Psoas muscle (tissue), 8 donors: ENCODE data around the gene FAM184A. TPM values are rescaled to one million over a fixed set of nuclear protein-coding genes. Genes with fewer than 3 reads are reported as not detected.

Experiments used
- ATAC-seq, 4 donors: fragments of 200-7000 bp; cut with Tn5 transposase; one replicate each; pipeline ENCODE4 v1.9.1; 2020; ENCODE audit warnings: moderate library complexity in 3 of 4, mild to moderate bottlenecking in 2 of 4
- DNase-seq, 2 donors: peaks; one replicate each; pipeline ENCODE4 v3.0.0-alpha.2; 2020
- H3K27ac ChIP-seq: fragments of 200-600 bp; one replicate; pipeline ENCODE4 v1.8.0; 2022
- H3K27me3 ChIP-seq, 3 donors: fragments of 200-600 bp in 1 of 3; one replicate each; pipeline versions ENCODE4 v1.6.1 to v1.8.0; 2013 to 2022; ENCODE audit warnings: low read length in 2 of 3, mild to moderate bottlenecking in 2 of 3, moderate library complexity in 1 of 3; ENCODE audit not compliant: insufficient read depth in 3 of 3
- H3K36me3 ChIP-seq, 2 donors: fragments of 200-600 bp in 1 of 2; one replicate each; pipeline versions ENCODE4 v1.6.1 to v1.8.0; 2013 to 2022; ENCODE audit warnings: low read depth in 1 of 2, mild to moderate bottlenecking in 1 of 2, moderate library complexity in 1 of 2; ENCODE audit not compliant: insufficient read depth in 1 of 2
- H3K4me1 ChIP-seq: fragments of 200-600 bp; one replicate; pipeline ENCODE4 v1.8.0; 2022
- H3K4me3 ChIP-seq: fragments of 200-600 bp; one replicate; pipeline ENCODE4 v1.8.0; 2022; ENCODE audit warnings: mild to moderate bottlenecking
- H3K9me3 ChIP-seq: fragments of 200-600 bp; one replicate; pipeline ENCODE4 v1.8.0; 2022
- WGBS, 3 donors: extraction: QIAGEN DNeasy Blood & Tissue Kit; methylation state at CpG; one replicate each; pipeline versions ENCODE4 v1.1.6 to v1.1.7; 2013; 5-methylcytosine and 5-hydroxymethylcytosine counted together
- intact Hi-C, 2 donors: fragments of 100-400 bp; cut with DNase I; formaldehyde crosslinking; loops; one replicate each; pipeline versions ENCODE4 v1.11.0 to v1.14.2; 2022
- polyA plus RNA-seq, 3 donors: library from polyadenylated mRNA; stranded (reverse); fragments of 200-250 nt; gene quantifications; one replicate each; pipeline ENCODE4 v1.2.3, GENCODE V29; 2013
- total RNA-seq, 4 donors: library from RNA; stranded (reverse); fragmentation: NEBNext Ultra II Directional in 2 of 4; extraction: Animal tissue kit (Norgen Biotek cat#: 25700) in 2 of 4; gene quantifications; one replicate each; pipeline versions ENCODE4 v1.2.1 to v1.2.4, GENCODE V29; 2021 to 2023
- TF ChIP-seq, protein P1 (sequence below): fragments of 200-600 bp; IDR thresholded peaks from one replicate; pipeline ENCODE4 v1.8.0; 2022; ENCODE audit warnings: antibody characterized with exemption
- donor health status: healthy with polysubstance abuse.
- donor health status: DM: no; HTN: no; CAD: no; lungs with moderate emphysema.
- donor health status: Bipolar disorder and iron deficiency.
- donor health status: healthy.
- donor health status: DM: yes; HTN: yes; CAD: no.
- donor health status: DM: no; HTN: no; CAD: no.
- donor health status: DM: no; HTN: no; CAD: no.
- donor health status: DM: yes; HTN: yes; CAD: no.

Gene FAM184A
- total and polyA plus RNA-seq, 7 donors = 0.14 to 0.52 (median 0.39) TPM

DNA sequence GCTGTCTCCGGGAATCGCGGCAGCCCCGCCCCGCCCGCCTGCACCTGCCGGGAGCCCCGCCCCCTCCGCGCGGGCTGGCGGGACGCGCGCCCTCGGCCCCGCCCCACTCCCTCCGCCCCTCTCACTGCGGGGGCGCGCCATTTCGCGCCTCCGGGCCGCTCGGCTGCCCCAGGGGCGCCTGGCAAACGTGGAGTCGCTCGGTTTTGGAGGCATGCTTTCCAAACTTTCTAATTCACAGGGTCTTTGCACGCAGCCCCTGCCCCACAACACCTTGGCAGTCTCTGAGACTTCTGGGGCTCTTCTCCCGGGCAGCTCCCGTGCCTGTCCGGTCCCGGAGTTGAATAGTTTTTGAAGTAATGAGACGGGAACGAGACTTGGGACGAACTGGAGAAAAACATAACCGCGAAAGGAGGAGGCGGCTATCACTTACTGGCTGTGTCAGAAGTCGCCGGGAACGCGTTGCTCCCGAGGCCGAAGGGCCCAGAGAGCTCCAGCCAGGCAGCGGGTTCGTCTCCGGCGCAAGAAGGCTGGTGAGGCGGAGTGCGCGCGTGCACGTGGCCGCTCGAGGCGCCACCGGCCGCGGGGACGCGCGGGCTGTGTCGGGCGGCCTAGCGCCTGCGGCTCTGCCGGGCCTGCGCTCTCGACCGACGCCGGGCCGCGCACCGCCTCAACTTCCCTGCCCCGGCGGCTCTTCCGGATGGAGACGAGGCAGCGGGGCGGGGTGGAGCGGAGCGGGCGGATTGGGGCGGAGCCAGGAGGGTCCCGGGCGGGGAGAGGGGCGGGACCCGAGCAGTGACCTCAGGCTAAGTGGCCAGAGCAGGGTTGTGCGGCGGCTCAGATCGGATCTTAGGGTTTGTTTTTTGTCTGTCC lies 143.8 kb downstream of the FAM184A start, which contains the start of gene MCM9:
TSS of gene MCM9 (minus strand) at position 699 of the 870 bp plus-strand sequence. CDS start 3,436 bp downstream, outside the sequence.
- peak within 1 kb of the TSS; percentile 77 for H3K4me3 ChIP-seq
- peaks cover 0 to 26% of the 10 kb centered on the region in 2 donors for H3K36me3 ChIP-seq
- intact Hi-C loops = loop anchor here (2.0 to 5.0 kb wide), 2 partner anchors 37 to 40 kb away; partner anchors contain the start of gene ASF1A (in 1 of the 2)
- H3K9me3 ChIP-seq = no peaks in the 10 kb centered on the region
- peak within 1 kb of the TSS; percentile 90 for H3K27ac ChIP-seq
- peaks cover 13% of the 10 kb centered on the region for H3K4me1 ChIP-seq
- DNase-seq (peak; percentile 92 to 94), ATAC-seq (peak; percentile 96 to 98 (median 96))
- 0% methylated on average over 86 to 95 of the region's 95 CpGs for WGBS, 3 donors
- no peaks in the 10 kb centered on the region for H3K27me3 ChIP-seq
- TF ChIP-seq, protein P1, sequence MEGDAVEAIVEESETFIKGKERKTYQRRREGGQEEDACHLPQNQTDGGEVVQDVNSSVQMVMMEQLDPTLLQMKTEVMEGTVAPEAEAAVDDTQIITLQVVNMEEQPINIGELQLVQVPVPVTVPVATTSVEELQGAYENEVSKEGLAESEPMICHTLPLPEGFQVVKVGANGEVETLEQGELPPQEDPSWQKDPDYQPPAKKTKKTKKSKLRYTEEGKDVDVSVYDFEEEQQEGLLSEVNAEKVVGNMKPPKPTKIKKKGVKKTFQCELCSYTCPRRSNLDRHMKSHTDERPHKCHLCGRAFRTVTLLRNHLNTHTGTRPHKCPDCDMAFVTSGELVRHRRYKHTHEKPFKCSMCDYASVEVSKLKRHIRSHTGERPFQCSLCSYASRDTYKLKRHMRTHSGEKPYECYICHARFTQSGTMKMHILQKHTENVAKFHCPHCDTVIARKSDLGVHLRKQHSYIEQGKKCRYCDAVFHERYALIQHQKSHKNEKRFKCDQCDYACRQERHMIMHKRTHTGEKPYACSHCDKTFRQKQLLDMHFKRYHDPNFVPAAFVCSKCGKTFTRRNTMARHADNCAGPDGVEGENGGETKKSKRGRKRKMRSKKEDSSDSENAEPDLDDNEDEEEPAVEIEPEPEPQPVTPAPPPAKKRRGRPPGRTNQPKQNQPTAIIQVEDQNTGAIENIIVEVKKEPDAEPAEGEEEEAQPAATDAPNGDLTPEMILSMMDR = no peak

DNA sequence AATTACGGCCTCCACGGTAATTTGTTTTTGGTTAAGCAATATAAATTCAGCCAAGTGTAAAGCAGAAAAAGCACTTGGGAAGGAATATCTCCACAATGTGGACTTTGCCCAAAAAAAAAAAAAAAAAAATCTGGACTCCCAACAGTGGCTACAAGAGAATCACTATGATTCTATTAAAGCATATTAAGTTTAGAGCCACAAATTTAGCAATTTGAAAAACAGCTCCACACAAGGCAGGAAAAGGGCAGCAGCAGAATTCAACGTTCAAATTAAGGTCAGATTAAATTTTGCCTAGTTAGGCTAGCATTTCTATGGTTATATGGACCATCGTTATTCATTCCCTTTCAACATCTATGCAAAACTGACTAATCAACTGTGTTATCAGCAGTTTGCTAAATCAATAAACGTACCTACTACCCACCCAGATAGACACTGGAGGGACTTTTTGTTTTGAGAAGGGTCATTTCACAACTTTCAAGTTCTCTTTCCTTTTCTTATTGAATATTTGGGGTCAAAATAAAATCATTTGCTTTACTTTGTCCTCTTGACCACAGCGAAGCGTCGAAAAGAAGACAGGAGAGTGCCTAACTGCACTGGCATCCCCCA lies 144.5 kb downstream of the FAM184A start:
- no peaks in the 10 kb centered on the region for H3K9me3 ChIP-seq
- 21 to 25% (median 21%) methylated on average over 8 of the region's 8 CpGs for WGBS, 3 donors
- peaks cover 0 to 34% of the 10 kb centered on the region in 2 donors for H3K36me3 ChIP-seq
- no peak for ATAC-seq
- H3K27me3 ChIP-seq = no peaks in the 10 kb centered on the region
- peaks cover 13% of the 10 kb centered on the region for H3K4me1 ChIP-seq
- intact Hi-C loops = loop anchor here (2.0 to 5.0 kb wide), 2 partner anchors 37 to 39 kb away; partner anchors contain the start of gene ASF1A (in 1 of the 2)
- H3K4me3 ChIP-seq = peak overlapping the region; percentile 77
- peak overlapping the region; percentile 90 for H3K27ac ChIP-seq
- no peak for DNase-seq
- TF ChIP-seq, protein P1 = no peak

DNA sequence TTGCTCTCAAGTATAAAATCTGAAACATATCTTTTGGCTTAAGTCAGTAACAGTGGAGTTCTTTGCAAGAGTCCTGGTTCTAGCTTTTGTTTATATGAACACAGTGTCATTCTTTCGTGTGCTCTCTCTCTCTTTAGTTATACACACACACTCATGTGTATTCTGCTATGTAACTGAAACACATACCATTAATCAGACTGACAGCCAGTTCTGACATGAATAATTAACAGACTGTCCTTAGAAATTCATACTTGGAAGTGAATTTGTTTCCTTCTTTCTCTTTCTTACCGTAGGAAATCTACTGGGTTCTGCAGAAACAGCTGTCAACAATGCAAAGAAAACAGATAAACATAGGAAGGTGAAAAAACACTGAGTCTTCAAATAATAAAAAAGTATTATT lies 146.0 kb downstream of the FAM184A start:
- Histone ChIP-seq H3K27ac (no peak overlapping the region), H3K4me3 (no peak overlapping the region), H3K27me3 (no peaks in the 10 kb centered on the region), H3K9me3 (no peaks in the 10 kb centered on the region), H3K36me3 (peaks cover 0 to 48% of the 10 kb centered on the region in 2 donors), H3K4me1 (peaks cover 13% of the 10 kb centered on the region)
- TF ChIP-seq, protein P1 = no peak
- WGBS, 3 donors = 82 to 85% (median 83%) methylated on average over 2 of the region's 2 CpGs
- DNase-seq = no peak
- no peak for ATAC-seq
- intact Hi-C loops = loop anchor here in 1 of 2 donors (5.0 kb wide), 1 partner anchor 35 kb away; no protein-coding TSS in a partner anchor

DNA sequence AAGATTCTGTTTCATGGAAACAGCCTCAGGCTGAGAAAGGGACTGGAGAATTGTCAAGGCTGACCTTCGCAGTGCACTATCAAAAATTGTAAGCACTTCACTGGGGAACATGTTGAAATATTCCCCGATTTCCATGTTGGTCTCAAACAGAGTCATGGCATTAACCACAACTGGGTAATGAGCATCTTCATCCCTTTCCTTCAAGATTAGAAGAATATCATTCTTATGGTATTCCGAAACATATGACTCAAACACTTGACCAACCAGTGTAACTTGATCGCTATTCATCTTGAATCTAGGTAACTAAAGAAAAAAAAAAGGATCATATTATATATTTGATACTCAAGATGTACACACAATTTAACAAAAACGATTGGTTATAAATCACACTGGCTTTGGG lies 147.0 kb downstream of the FAM184A start:
- TF ChIP-seq, protein P1 = no peak
- intact Hi-C loops = loop anchor here in 1 of 2 donors (5.0 kb wide), 1 partner anchor 34 kb away; no protein-coding TSS in a partner anchor
- Histone ChIP-seq H3K4me3 (no peak overlapping the region), H3K27me3 (no peaks in the 10 kb centered on the region), H3K36me3 (peaks cover 0 to 58% of the 10 kb centered on the region in 2 donors), H3K9me3 (no peaks in the 10 kb centered on the region), H3K27ac (no peak overlapping the region), H3K4me1 (peaks cover 13% of the 10 kb centered on the region)
- WGBS, 3 donors = 96 to 97% (median 96%) methylated on average over 5 of the region's 5 CpGs
- DNase-seq (no peak), ATAC-seq (no peak)
